Endodermal cell (in vitro differentiated cells): Measurements from ENCODE around the gene LDHD. TPM values are rescaled to one million over a fixed set of nuclear protein-coding genes. Genes with fewer than 3 reads are reported as not detected.

Source experiments
- DNase-seq: peaks from one replicate; pipeline ENCODE4 v3.0.0-alpha.2; 2017
- H3K27ac ChIP-seq: 2 replicates; pipeline ENCODE4 v1.5.1; 2013; ENCODE audit warnings: mild to moderate bottlenecking, low read depth, low read length, moderate library complexity
- H3K27me3 ChIP-seq: 2 replicates; pipeline ENCODE4 v1.6.1; 2013; ENCODE audit warnings: mild to moderate bottlenecking, low read length, moderate library complexity; ENCODE audit not compliant: insufficient read depth, control insufficient read depth, poor library complexity, severe bottlenecking
- H3K36me3 ChIP-seq: 2 replicates; pipeline ENCODE4 v1.7.0; 2013; ENCODE audit warnings: mild to moderate bottlenecking, low read length, moderate library complexity; ENCODE audit not compliant: control insufficient read depth, insufficient read depth
- H3K4me1 ChIP-seq: one replicate; pipeline ENCODE4 v1.7.0; 2013; ENCODE audit warnings: low read length; ENCODE audit not compliant: control insufficient read depth, insufficient read depth
- H3K4me3 ChIP-seq: 2 replicates; pipeline ENCODE4 v1.5.1; 2013; ENCODE audit warnings: mild to moderate bottlenecking, low read length, moderate library complexity
- H3K9ac ChIP-seq: 2 replicates; pipeline ENCODE4 v1.6.1; 2013; ENCODE audit warnings: mild to moderate bottlenecking, low read length, moderate library complexity; ENCODE audit not compliant: poor library complexity, severe bottlenecking; ENCODE audit errors: extremely low read depth
- H3K9me3 ChIP-seq: 2 replicates; pipeline ENCODE4 v1.6.1; 2013; ENCODE audit warnings: mild to moderate bottlenecking, low read length, moderate library complexity; ENCODE audit not compliant: control insufficient read depth
- H3K27ac Mint-ChIP-seq: 2 replicates; pipeline ENCODE4 v1.8.0; 2020; ENCODE audit warnings: mixed read lengths
- H3K27me3 Mint-ChIP-seq: 2 replicates; pipeline ENCODE4 v1.8.0; 2021; ENCODE audit warnings: mild to moderate bottlenecking, mixed read lengths; ENCODE audit not compliant: insufficient read depth
- H3K36me3 Mint-ChIP-seq: 2 replicates; pipeline ENCODE4 v1.8.0; 2020; ENCODE audit warnings: low read depth, mixed read lengths
- H3K4me1 Mint-ChIP-seq: 2 replicates; pipeline ENCODE4 v1.8.0; 2020; ENCODE audit warnings: mixed read lengths
- H3K4me3 Mint-ChIP-seq: 2 replicates; pipeline ENCODE4 v1.8.0; 2020; ENCODE audit warnings: mild to moderate bottlenecking, moderate library complexity, mixed read lengths
- H3K9me3 Mint-ChIP-seq: 2 replicates; pipeline ENCODE4 v1.8.0; 2020; ENCODE audit warnings: mild to moderate bottlenecking, mixed read lengths
- WGBS, 2 experiments: methylation state at CpG; one replicate each; pipeline versions ENCODE4 v1.1.5 to v1.1.7; 2013; ENCODE audit warnings: missing lambda C conversion rate in 2 of 2, mixed read lengths in 1 of 2; ENCODE audit not compliant: insufficient coverage in 1 of 2, insufficient read length in 1 of 2; 5-methylcytosine and 5-hydroxymethylcytosine counted together
- total RNA-seq, 2 donors: library from RNA; stranded (reverse); fragmentation: NEBNext Ultra II Directional in 1 of 2; extraction: Animal tissue kit (Norgen Biotek cat#: 25700) in 1 of 2; gene quantifications; 2 replicates in 1 of 2; 3 replicates in 1 of 2; pipeline ENCODE4 v1.2.1, GENCODE V29; 2021
- TF ChIP-seq, protein P1 (sequence below): fragments of 200-600 bp; sonication (generic); conservative IDR thresholded peaks from 2 replicates; pipeline ENCODE4 v1.5.0; 2021; ENCODE audit warnings: antibody characterized with exemption, mild to moderate bottlenecking

The LDHD gene
- total RNA-seq, 2 donors from 2014 or later = 1.4 to 4.3 TPM

DNA sequence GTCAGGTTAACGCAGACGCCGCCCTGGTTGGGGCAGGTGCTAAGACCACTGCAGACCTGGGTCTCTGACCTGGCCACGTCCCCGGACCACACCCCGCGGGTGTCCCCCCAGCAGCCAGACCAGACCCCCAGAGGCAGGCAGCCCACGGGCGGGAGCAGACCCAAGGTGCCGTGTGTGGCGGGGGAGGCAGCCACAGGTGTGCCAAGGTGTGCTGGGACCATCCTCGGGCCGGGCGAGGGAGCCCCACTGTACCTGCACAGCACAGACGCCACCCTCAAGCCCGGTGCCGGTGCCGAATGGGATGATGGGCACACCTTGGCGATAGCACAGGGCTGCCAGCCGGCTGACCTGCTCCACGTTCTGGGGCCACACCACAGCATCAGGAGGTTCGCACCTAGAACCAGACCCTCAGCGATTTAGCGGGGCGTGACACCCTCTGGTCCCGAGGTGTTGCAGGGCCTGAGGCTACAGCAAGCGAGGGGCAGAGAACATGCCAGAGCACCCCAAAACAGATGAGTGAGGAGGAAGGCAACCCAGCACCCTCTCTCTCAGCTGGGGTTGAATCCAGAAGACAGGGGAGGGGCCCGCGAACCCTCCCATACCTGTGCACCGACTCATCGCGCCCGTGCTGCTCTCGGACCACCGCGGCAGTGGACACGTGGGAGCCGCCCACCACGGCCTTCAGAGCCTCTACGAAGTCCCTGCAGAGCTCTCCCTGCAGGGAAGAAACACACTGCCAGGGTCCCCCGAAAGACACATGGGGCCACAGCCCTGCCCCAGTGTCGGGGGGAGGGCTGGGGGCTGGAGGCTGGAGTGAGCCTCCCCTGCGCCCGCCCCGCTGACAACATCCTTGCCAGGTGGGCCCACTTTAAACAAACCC lies 1.4 kb downstream of the LDHD start:
- no peak overlapping the region for H3K9ac ChIP-seq
- Mint-ChIP-seq H3K27ac (no peak overlapping the region), H3K36me3 (no peaks in the 10 kb centered on the region), H3K4me3 (no peak overlapping the region), H3K9me3 (peaks cover 15% of the 10 kb centered on the region), H3K27me3 (no peaks in the 10 kb centered on the region), H3K4me1 (peaks cover 36% of the 10 kb centered on the region)
- H3K9me3 ChIP-seq = peaks cover 4% of the 10 kb centered on the region
- WGBS, 2 experiments = 93% methylated on average over 19 to 45 of the region's 45 CpGs
- no peaks in the 10 kb centered on the region for H3K27me3 ChIP-seq
- no peaks in the 10 kb centered on the region for H3K4me1 ChIP-seq
- TF ChIP-seq, protein P1, sequence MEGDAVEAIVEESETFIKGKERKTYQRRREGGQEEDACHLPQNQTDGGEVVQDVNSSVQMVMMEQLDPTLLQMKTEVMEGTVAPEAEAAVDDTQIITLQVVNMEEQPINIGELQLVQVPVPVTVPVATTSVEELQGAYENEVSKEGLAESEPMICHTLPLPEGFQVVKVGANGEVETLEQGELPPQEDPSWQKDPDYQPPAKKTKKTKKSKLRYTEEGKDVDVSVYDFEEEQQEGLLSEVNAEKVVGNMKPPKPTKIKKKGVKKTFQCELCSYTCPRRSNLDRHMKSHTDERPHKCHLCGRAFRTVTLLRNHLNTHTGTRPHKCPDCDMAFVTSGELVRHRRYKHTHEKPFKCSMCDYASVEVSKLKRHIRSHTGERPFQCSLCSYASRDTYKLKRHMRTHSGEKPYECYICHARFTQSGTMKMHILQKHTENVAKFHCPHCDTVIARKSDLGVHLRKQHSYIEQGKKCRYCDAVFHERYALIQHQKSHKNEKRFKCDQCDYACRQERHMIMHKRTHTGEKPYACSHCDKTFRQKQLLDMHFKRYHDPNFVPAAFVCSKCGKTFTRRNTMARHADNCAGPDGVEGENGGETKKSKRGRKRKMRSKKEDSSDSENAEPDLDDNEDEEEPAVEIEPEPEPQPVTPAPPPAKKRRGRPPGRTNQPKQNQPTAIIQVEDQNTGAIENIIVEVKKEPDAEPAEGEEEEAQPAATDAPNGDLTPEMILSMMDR = no peak
- no peaks in the 10 kb centered on the region for H3K36me3 ChIP-seq
- no peak overlapping the region for H3K27ac ChIP-seq
- H3K4me3 ChIP-seq = no peak overlapping the region
- peak; percentile 43 for DNase-seq

DNA sequence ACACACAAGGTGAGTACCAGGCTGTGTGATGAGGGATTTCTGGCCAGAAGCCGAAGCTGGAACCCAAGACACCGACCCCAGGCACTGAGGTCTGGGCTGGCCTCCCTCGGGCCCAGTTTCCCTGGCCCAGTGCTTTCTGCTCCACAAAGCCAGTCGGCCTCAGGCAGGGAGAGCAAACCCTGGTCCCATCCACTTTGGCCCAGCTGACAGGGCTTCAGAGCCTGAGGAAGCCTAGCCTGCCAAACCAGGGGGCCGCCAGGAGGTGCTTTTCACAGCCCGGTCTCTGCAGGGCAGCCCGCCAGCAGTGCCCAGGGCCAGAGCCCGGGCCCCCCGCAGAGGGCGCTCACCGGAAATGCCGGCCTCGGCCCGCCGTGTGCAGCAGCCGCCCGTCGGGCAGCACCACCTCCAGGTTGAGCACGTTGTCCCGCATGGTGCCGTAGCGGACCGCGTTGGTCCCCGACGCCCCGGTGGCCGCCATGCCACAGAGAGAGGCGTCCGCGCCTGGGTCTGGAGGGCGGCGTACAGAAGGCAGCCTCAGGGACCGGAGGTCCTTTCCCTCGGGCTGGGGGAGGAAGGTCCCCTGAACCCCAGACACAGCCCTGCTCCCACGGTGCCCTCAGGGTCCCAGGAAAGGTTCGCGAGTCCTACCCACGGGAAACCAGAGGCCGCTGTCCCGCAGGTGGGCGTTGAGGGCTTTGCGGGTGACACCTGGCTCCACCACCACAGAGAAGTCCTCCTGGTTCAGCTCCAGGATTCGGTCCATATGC lies 2.2 kb downstream of the LDHD start:
- no peak overlapping the region for H3K9ac ChIP-seq
- no peak overlapping the region for H3K4me3 ChIP-seq
- H3K27ac ChIP-seq = no peak overlapping the region
- Mint-ChIP-seq H3K9me3 (peaks cover 12% of the 10 kb centered on the region), H3K4me3 (no peak overlapping the region), H3K27ac (no peak overlapping the region), H3K36me3 (no peaks in the 10 kb centered on the region), H3K27me3 (no peaks in the 10 kb centered on the region), H3K4me1 (peaks cover 38% of the 10 kb centered on the region)
- no peaks in the 10 kb centered on the region for H3K9me3 ChIP-seq
- no peaks in the 10 kb centered on the region for H3K4me1 ChIP-seq
- no peaks in the 10 kb centered on the region for H3K36me3 ChIP-seq
- 96 to 97% methylated on average over 19 to 44 of the region's 44 CpGs for WGBS, 2 experiments
- H3K27me3 ChIP-seq = no peaks in the 10 kb centered on the region
- TF ChIP-seq, protein P1 = no peak
- DNase-seq = peak; percentile 52

DNA sequence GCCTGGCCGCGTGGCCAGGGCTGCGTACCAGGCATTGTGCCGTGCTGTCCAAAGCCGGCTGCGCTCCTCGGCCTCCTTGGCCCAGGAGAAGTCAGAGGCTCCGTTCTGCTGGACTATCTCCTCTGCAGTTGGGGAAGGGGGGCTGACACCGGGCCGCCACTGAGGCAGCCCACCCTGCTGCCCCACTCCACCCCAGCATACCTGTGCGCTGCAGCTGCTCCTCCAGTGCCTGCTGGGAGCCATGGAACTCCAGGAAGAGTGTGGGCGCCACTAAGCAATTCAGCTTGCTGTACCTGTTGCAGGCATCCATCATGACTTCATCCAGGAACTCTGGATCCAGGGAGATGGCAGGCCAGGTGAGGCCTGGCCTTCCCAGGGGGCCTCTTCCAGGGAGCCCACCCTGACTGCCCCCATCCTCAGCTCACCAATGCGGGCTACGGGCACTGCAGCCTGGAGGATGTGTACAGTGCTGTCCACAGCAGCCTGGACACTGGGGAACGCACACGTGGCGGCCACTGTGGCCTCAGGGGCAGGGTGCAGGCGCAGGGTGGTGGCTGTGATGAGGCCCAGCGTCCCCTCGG lies 2.9 kb downstream of the LDHD start:
- H3K4me3 ChIP-seq = no peak overlapping the region
- Mint-ChIP-seq H3K27ac (no peak overlapping the region), H3K27me3 (no peaks in the 10 kb centered on the region), H3K4me3 (no peak overlapping the region), H3K4me1 (peaks cover 32% of the 10 kb centered on the region), H3K36me3 (no peaks in the 10 kb centered on the region), H3K9me3 (peaks cover 10% of the 10 kb centered on the region)
- no peak overlapping the region for H3K27ac ChIP-seq
- TF ChIP-seq, protein P1 = no peak
- 97 to 99% methylated on average over 11 to 20 of the region's 20 CpGs for WGBS, 2 experiments
- DNase-seq = peak; percentile 42
- no peak overlapping the region for H3K9ac ChIP-seq
- no peaks in the 10 kb centered on the region for H3K9me3 ChIP-seq
- H3K36me3 ChIP-seq = no peaks in the 10 kb centered on the region
- no peaks in the 10 kb centered on the region for H3K4me1 ChIP-seq
- H3K27me3 ChIP-seq = no peaks in the 10 kb centered on the region
